ENCODE measurements around the gene BAZ2B. TPM values are rescaled to one million over a fixed set of nuclear protein-coding genes. Genes with fewer than 3 reads are reported as not detected.

The BAZ2B gene
- total and polyA plus RNA-seq, 10 donors = 5.6 to 158 (median 86.0) TPM

DNA sequence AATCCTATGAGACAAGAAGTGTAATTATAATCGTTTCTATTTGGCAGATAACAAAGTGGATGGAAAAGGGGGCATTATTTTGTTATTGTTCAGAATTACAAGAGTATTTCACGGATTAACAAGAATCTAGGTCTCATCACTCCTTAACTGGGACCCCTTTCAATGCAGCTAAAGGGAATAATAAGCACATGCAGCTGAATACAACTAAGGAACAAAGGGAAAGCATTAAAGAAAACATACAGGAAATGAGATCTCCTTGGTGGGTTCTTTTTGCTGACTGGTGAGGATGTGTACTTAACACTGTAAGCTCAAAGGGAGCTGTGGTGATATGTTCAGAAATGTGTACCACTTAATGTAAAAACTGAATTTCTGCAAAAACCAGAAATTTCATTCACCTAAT lies 189.3 kb downstream of the BAZ2B start:
- no peaks in the 10 kb centered on the region for H3K4me1 ChIP-seq
- peaks cover 0 to 96% (median 27%) of the 10 kb centered on the region in 6 donors for H3K36me3 ChIP-seq
- 87 to 97% (median 93%) methylated on average over 2 of the region's 2 CpGs for WGBS, 5 donors
- no peak for DNase-seq
- H3K9me3 ChIP-seq = peaks cover 0 to 5% (median 0%) of the 10 kb centered on the region in 8 donors
- no peak overlapping the region for H3K27ac ChIP-seq
- TF ChIP-seq POLR2AphosphoS5 (IDR thresholded peaks at IDR 0.05) (no peak), POLR2A (IDR thresholded peaks at IDR 0.05) (no peak)
- TF ChIP-seq, protein P1, sequence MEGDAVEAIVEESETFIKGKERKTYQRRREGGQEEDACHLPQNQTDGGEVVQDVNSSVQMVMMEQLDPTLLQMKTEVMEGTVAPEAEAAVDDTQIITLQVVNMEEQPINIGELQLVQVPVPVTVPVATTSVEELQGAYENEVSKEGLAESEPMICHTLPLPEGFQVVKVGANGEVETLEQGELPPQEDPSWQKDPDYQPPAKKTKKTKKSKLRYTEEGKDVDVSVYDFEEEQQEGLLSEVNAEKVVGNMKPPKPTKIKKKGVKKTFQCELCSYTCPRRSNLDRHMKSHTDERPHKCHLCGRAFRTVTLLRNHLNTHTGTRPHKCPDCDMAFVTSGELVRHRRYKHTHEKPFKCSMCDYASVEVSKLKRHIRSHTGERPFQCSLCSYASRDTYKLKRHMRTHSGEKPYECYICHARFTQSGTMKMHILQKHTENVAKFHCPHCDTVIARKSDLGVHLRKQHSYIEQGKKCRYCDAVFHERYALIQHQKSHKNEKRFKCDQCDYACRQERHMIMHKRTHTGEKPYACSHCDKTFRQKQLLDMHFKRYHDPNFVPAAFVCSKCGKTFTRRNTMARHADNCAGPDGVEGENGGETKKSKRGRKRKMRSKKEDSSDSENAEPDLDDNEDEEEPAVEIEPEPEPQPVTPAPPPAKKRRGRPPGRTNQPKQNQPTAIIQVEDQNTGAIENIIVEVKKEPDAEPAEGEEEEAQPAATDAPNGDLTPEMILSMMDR (IDR thresholded peaks at IDR 0.05 in 8 of 11, conservative IDR thresholded peaks at IDR 0.05 in 3 of 11) = no peak
- H3K4me3 ChIP-seq = no peak overlapping the region
- intact Hi-C loops (cut with DNase I; ENCODE audit: low total_unique reads) = no loop called here
- H3K27me3 ChIP-seq (replicated peaks in 1 of 7) = no peaks in the 10 kb centered on the region

GRCh38 chr2:159419403-159419802 lies 196.9 kb downstream of the BAZ2B start:
- WGBS, 5 donors = 88 to 93% (median 92%) methylated on average over 2 of the region's 2 CpGs
- Histone ChIP-seq H3K4me1 (no peaks in the 10 kb centered on the region), H3K27ac (no peak overlapping the region), H3K36me3 (peaks cover 0 to 49% (median 0%) of the 10 kb centered on the region in 6 donors), H3K9me3 (peaks cover 0 to 5% (median 0%) of the 10 kb centered on the region in 8 donors), H3K4me3 (no peak overlapping the region), H3K27me3 (replicated peaks in 1 of 7) (no peaks in the 10 kb centered on the region)
- intact Hi-C loops (cut with DNase I; ENCODE audit: low total_unique reads) = no loop called here
- no peak for DNase-seq
- TF ChIP-seq POLR2AphosphoS5 (IDR thresholded peaks at IDR 0.05) (no peak), POLR2A (IDR thresholded peaks at IDR 0.05) (no peak)
- TF ChIP-seq, protein P1 (IDR thresholded peaks at IDR 0.05 in 8 of 11, conservative IDR thresholded peaks at IDR 0.05 in 3 of 11) = no peak

DNA sequence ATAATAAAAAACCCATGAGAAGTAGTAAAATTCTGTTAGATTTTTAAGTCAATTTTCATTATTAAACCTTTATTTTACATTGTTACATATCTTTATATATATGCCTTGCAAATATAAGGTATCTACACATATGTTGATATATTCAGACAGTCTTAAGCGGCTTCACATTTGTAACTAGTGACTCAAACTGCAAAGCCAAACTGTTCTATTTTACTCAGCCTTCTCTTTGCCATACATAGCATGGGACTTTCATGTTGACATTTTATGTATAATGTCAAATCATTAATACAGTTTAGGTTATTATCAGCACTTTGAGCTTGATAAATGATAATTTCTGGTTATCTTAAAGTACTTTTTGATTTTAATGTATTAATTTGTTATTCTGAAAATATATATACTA lies 204.9 kb downstream of the BAZ2B start:
- Histone ChIP-seq H3K9me3 (no peaks in the 10 kb centered on the region), H3K27me3 (replicated peaks in 1 of 7) (no peaks in the 10 kb centered on the region), H3K4me3 (no peak overlapping the region), H3K27ac (no peak overlapping the region), H3K36me3 (peaks cover 3 to 84% (median 35%) of the 10 kb centered on the region in 6 donors), H3K4me1 (no peaks in the 10 kb centered on the region)
- intact Hi-C loops (cut with DNase I; ENCODE audit: low total_unique reads) = no loop called here
- TF ChIP-seq POLR2AphosphoS5 (IDR thresholded peaks at IDR 0.05) (no peak), POLR2A (IDR thresholded peaks at IDR 0.05) (no peak)
- TF ChIP-seq, protein P1 (IDR thresholded peaks at IDR 0.05 in 8 of 11, conservative IDR thresholded peaks at IDR 0.05 in 3 of 11) = no peak
- no peak for DNase-seq
- WGBS, 5 donors = 77 to 93% (median 86%) methylated on average over 1 of the region's 1 CpG

DNA sequence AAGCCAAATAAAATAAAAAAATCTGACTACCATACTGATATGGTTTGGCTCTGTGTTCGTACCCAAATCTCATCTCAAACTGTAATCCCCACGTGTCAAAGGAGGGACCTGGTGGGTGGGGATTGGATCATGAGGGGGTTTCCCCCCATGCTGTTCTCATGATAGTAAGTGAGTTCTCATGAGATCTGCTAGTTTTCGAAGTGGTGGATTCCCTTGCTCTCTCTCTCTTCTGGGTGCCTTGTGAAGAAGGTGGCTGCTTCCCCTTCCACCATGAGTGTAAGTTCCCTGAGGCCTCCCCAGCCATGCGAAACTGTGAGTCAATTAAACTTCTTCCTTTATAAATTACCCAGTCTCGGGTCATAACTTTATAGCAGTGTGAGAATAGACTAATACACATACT lies 206.1 kb downstream of the BAZ2B start:
- no peak for DNase-seq
- Histone ChIP-seq H3K27ac (no peak overlapping the region), H3K9me3 (no peaks in the 10 kb centered on the region), H3K4me1 (no peaks in the 10 kb centered on the region), H3K27me3 (replicated peaks in 1 of 7) (no peaks in the 10 kb centered on the region), H3K36me3 (peaks cover 3 to 94% (median 35%) of the 10 kb centered on the region in 6 donors), H3K4me3 (no peak overlapping the region)
- intact Hi-C loops (cut with DNase I; ENCODE audit: low total_unique reads) = no loop called here
- TF ChIP-seq, protein P1 (IDR thresholded peaks at IDR 0.05 in 8 of 11, conservative IDR thresholded peaks at IDR 0.05 in 3 of 11) = no peak
- no peak for TF ChIP-seq POLR2A (IDR thresholded peaks at IDR 0.05)
- TF ChIP-seq POLR2AphosphoS5 (IDR thresholded peaks at IDR 0.05) = no peak
- WGBS, 5 donors = 79 to 91% (median 81%) methylated on average over 5 of the region's 5 CpGs
